ENCODE results near the gene PKD2L1. TPM values are rescaled to one million over a fixed set of nuclear protein-coding genes. Genes with fewer than 3 reads are reported as not detected.

PKD2L1 gene
- total and polyA plus RNA-seq, 2 of the 8 experiments (the other 6 are each of a cell fraction or from before 2014, with no cell fraction given): 0.20 to 0.33 TPM

DNA sequence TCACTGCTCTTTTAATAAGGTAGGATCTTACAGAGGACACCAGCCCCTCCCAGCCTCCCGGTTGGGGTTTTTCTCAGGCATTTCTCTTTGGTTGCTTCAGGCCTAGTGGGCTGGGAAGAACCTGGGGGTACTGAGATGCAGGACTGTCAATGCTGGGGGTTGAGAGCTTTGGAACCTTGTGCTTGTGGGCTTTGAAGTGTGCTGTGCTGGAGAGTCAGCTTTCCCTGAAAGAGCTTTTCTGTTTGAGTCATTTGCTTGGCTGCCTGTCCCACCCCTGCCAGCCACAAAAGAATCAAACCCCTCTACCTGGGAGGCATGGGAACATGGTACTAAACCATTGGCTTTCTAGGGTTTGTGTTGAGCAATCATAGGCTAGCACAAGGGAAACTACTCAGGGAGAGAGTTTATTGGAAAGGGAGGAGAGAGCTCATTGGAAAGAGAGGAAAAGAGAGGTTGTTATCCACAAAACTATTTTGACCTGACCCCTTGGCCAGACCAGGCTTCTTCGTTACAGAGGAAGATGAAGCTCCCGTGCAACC, 18.4 kb upstream of the PKD2L1 start (continued):
- TF ChIP-seq SRF (IDR thresholded peaks at IDR 0.05; ENCODE audit: low read depth, low read length) (no peak), TCF12 (IDR thresholded peaks at IDR 0.05; ENCODE audit: low read depth, low read length) (no peak), BCL11A (IDR thresholded peaks at IDR 0.05; ENCODE audit: low read depth in 2 of 2, low read length in 2 of 2) (no peak), ASH2L (IDR thresholded peaks at IDR 0.05; ENCODE audit: low read length) (no peak), RXRA (IDR thresholded peaks at IDR 0.05; ENCODE audit: insufficient read depth, low read depth, low read length) (no peak), TAF7 (optimal IDR thresholded peaks at IDR 0.05; ENCODE audit: borderline replicate concordance, low read depth, low read length) (no peak), CBX8 (IDR thresholded peaks at IDR 0.05; ENCODE audit: borderline replicate concordance, low read depth, low read length) (no peak)

All from H1 (cell line).